Uterus (tissue), 2 donors: ENCODE data around the gene GPT2.

Source experiments
- CTCF ChIP-seq, 4 experiments: fragments of 200-600 bp in 2 of 4; fragments of 450-650 bp in 2 of 4; sonication (generic) in 2 of 4; IDR thresholded peaks; one replicate each; pipeline ENCODE4 v1.5.1; 2016 to 2019; ENCODE audit warnings: antibody characterized with exemption in 4 of 4, mild to moderate bottlenecking in 2 of 4, moderate library complexity in 1 of 4
- POLR2A ChIP-seq, 2 donors: fragments of 450-650 bp; IDR thresholded peaks; one replicate each; pipeline ENCODE4 v1.6.1; 2016; ENCODE audit warnings: antibody characterized with exemption in 2 of 2, mild to moderate bottlenecking in 1 of 2, moderate library complexity in 1 of 2

- TF ChIP-seq POLR2A (IDR thresholded peaks at IDR 0.05): no peak
- no peak for TF ChIP-seq CTCF (IDR thresholded peaks at IDR 0.05)
Measured at GRCh38 chr16:46924402-46924801, 40.2 kb downstream of the GPT2 start.
